GM12873 (cell line): ENCODE results near the gene MYO1D.

Experiments used
- TF ChIP-seq, protein P1 (sequence below): IDR thresholded peaks from 2 replicates; pipeline ENCODE4 v1.5.1; 2012; ENCODE audit warnings: low read depth, mild to moderate bottlenecking, moderate library complexity, low read length, control low read depth; ENCODE audit not compliant: insufficient read depth; ENCODE audit errors: missing control alignments

MYO1D gene

GRCh38 chr17:32801193-32801592 is 75.7 kb downstream of the MYO1D start:
- TF ChIP-seq, protein P1, sequence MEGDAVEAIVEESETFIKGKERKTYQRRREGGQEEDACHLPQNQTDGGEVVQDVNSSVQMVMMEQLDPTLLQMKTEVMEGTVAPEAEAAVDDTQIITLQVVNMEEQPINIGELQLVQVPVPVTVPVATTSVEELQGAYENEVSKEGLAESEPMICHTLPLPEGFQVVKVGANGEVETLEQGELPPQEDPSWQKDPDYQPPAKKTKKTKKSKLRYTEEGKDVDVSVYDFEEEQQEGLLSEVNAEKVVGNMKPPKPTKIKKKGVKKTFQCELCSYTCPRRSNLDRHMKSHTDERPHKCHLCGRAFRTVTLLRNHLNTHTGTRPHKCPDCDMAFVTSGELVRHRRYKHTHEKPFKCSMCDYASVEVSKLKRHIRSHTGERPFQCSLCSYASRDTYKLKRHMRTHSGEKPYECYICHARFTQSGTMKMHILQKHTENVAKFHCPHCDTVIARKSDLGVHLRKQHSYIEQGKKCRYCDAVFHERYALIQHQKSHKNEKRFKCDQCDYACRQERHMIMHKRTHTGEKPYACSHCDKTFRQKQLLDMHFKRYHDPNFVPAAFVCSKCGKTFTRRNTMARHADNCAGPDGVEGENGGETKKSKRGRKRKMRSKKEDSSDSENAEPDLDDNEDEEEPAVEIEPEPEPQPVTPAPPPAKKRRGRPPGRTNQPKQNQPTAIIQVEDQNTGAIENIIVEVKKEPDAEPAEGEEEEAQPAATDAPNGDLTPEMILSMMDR, result no peak

DNA sequence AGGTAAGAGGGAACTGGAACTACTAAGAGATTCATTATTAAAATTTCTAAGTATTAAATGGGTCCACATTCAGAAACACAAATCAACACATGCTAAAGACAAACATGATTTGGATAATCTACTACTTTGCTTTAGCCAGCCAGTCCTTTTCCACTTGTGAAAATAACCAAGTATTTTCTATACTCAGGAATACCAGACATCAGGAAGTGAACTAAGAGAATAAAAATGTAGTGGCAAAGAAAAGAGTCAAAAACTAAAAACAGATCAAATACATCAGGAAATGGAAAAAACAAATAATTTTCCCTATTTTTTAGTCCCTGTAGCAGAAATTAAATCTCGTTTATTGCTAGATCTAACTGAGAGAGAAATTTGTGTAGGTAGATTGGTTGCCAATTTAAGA is 78.0 kb downstream of the MYO1D start:
- TF ChIP-seq, protein P1, result no peak

GRCh38 chr17:32795339-32795979 is 81.5 kb downstream of the MYO1D start:
- TF ChIP-seq, protein P1, result no peak

GRCh38 chr17:32794533-32795246 is 82.2 kb downstream of the MYO1D start:
- TF ChIP-seq, protein P1, result no peak

- TF ChIP-seq, protein P1, result no peak
These were observed 83.1 kb downstream of the MYO1D start for GRCh38 chr17:32793841-32794240.

DNA sequence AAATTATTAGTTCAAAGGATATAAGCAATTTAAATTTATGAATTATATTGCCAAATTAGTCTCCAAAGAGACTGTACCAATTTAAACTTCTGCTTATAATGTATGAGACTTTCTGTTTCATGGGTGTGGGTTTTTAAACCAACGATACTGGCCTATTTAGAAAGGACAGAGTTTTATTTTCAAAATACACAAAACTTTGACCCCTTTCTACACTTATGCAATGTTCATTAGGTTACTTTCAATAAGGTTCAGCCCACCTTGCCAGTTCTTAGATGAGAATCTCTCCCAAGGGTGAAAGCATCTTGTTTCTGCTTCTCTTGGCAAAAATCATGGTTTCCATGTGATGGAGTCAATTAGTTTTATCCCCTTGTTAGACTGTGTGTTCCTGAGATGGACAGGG is 84.7 kb downstream of the MYO1D start:
- TF ChIP-seq, protein P1, result no peak

DNA sequence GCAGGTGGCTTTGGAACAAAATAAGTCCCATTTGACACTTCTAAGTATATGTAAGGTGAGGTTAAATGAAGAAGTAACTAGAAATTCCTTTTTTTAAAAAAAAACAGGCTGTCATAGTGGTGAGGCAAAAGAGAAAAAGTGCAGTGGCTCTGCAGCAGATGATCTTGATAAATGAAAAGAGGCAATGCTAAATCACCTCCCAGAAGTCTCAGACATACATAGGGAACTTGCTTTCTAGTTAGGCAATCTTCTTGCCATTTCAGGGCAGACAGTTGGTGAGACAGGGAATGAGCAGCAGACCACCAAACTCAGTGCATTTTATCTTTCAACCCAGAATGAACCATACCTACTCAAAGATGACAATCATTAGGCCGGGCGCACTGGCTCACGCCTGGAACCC is 90.8 kb downstream of the MYO1D start:
- TF ChIP-seq, protein P1, result no peak
